NCI-H82 (cell line): ENCODE data around the gene CES3.

Source experiments
- DNase-seq: peaks from one replicate; lab custom pipeline; 2025; lab: John Stamatoyannopoulos, UW

CES3 gene, protein sequence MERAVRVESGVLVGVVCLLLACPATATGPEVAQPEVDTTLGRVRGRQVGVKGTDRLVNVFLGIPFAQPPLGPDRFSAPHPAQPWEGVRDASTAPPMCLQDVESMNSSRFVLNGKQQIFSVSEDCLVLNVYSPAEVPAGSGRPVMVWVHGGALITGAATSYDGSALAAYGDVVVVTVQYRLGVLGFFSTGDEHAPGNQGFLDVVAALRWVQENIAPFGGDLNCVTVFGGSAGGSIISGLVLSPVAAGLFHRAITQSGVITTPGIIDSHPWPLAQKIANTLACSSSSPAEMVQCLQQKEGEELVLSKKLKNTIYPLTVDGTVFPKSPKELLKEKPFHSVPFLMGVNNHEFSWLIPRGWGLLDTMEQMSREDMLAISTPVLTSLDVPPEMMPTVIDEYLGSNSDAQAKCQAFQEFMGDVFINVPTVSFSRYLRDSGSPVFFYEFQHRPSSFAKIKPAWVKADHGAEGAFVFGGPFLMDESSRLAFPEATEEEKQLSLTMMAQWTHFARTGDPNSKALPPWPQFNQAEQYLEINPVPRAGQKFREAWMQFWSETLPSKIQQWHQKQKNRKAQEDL

DNA sequence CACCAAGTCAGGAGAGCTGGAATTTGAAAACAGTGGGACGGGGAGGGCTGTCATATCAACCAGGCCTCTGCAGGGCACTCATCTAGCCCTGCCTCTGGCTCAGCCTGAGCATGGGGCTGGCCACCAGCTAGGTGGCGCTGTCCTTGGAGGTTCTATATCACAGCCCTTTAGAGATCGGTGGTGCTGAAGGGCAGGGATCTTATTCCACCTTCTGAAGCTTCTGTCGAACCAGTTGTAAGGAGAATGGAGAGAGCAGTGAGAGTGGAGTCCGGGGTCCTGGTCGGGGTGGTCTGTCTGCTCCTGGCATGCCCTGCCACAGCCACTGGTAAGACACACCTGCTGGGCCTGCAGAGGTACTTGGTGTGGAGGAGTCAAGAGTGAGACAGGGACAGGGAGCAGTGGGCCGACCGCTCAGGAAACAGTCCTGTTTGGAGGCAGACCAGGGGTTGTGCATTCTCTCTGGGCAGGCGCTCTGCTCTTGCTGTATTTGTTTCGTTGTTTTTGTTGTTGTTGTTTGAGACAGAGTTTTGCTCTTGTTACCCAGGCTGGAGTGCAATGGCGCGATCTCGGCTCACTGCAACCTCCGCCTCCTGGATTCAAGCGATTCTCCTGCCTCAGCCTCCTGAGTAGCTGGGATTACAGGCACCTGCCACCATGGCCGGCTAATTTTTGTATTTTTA, at the start of gene CES3:
CES3 (plus strand) TSS at position 202 of the 680 bp plus-strand sequence; CDS start at position 244, 42 bp downstream.
- DNase-seq, result peak; percentile 93

DNA sequence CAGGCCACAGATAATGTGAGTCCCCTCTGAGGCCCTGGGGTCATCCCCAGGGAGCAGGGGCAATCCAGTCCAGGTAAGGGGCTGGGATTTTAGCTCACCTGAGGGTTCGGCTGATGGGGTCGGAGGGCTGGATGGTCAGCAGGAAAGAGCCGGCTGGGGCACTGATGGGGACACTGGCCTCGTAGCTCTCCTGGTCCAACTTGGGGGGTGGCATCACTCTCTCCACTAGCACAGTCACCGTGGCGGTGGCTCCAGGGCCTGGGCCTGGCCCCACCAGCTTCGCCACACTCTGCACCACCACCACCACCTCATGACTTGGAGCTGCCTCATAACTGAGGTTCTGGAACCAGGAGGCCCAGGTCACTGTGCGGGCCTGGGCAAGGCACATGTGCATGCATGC, 49.3 kb upstream of the CES3 start:
- DNase-seq, result no peak

DNA sequence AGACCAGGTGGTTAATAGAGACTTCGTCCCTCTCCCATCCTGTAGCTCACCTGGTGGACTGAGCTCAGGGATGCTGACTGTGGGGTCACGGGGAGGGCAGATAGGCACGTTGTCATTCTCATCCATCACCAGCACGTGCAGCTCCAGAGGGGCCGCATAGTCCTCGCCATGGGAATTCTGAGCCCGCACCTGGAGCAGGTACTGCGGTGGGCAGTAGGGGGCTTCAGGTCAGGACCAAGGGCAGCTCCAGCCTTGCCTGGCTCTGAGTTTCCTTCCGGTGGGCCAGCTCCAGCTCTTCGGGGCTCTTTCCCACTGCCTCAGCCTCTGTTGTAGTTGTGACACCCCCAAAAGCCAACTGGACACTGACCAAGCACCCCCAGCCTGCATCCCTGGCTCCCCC, 48.0 kb upstream of the CES3 start:
- DNase-seq, result no peak

DNA sequence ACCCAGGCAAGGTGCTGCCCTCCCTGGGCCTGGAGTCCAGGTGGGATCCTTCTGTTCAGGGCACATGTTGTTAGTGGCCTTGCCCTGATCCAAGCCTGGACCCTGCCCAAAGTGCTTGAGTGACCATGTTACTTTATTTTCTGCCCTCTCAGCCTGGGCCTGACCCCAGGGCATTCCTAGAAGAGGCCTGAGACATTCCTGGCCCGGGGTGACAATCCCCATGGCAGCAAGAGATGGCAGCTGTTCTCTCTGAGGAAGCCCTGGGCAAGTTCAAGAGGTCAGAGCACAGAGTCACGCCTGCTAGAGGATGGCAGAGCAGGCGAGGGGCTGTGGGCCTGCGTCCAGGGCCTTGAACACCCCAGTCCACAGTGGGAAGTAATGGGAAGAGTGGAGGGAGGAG, 47.4 kb upstream of the CES3 start:
- DNase-seq, result no peak

DNA sequence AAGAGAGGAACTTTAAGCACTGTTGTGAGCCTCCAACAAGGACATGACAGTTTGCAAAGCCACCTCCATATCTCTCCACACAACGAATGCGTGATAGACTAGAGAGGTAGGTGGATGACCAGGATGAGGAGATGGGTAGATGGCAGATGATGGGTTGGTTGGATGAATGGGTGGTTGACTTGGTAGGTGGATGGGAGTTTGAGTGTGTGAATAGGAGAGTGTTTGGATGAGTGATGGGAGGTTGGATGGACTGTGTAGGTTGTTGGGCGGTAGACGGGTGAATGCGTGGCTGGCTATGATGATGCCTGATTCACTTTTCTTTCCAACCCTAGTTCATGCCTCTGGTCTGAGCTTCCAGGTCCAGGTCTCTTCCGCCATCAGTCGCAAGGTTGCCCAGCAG, 46.5 kb upstream of the CES3 start:
- no peak for DNase-seq

DNA sequence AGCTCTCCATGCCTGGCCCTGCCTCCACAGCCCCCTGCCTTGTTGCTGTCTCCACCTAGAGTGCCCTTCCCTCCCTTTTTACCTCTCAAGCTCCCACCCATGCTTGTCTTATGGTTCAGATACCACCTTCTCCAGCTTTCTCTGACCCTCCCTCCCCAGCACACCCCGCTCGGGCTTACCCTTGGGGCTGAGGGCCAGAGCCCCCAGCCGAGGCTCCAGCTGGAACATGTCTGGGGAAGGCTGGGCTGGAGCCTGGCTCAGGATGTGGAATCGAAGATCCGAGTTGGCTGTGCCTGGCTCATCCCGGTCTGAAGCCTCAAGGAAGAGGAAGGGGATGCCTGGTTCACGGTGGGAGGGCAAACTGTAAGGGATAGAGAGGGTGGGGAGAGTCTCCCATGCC, 46.0 kb upstream of the CES3 start:
- no peak for DNase-seq

DNA sequence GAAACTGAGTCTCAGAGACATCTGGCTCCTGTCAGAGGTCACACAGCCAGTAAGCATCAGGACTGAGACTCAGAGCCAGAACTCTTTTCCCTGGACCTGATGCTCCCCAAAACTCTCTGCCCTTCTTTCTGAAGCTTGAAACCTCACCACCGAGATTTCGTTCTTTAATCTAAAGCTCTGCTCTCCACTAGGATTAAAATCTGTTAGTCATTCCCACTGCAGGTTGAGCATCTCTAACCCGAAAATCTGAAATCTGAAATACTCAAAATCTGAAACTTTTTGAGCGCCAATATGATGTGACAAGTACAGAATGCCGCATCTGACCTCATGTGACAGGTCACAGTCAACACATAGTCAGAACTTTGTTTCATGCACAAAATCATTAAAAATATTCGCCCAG, 44.5 kb upstream of the CES3 start:
- no peak for DNase-seq

DNA sequence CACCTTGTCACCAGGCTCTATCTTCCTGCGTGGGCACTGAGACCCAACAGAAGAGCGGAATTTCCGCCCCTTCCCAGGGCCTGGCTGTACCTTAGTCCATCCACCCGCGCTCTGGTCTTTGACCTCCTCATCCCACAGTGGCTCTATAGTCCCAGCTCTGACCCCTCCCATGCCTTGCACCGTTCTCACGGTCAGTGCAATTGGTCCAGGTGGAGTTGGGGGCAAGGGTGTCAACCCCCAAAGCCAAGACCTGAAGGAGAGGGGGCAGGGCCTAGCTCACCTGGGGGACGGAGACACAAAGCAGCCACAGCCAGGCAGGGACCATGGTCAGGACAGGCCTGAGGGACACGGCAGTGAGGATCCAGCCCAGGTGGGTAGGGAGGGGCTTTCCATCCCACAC, 43.3 kb upstream of the CES3 start:
- no peak for DNase-seq

DNA sequence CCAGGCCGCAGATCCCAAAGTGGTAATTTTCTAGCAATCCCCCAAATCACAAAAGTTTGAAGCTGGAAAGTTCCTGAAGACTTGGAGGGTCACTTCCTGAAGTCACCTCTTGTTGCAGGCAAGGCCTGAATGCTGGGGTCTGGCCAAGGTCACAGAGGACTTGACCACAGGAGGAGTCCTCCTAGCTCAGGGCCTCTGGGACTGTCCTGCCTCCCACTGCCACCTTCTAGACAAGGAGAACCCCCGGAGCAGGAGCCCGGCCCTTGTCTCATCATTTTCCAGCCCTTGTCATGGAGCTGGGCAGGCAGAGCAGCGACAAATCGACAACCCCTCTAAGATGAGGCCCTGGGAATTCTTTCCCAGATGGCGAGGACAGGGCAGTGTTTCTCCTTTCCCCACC, 42.7 kb upstream of the CES3 start:
- DNase-seq, result no peak

DNA sequence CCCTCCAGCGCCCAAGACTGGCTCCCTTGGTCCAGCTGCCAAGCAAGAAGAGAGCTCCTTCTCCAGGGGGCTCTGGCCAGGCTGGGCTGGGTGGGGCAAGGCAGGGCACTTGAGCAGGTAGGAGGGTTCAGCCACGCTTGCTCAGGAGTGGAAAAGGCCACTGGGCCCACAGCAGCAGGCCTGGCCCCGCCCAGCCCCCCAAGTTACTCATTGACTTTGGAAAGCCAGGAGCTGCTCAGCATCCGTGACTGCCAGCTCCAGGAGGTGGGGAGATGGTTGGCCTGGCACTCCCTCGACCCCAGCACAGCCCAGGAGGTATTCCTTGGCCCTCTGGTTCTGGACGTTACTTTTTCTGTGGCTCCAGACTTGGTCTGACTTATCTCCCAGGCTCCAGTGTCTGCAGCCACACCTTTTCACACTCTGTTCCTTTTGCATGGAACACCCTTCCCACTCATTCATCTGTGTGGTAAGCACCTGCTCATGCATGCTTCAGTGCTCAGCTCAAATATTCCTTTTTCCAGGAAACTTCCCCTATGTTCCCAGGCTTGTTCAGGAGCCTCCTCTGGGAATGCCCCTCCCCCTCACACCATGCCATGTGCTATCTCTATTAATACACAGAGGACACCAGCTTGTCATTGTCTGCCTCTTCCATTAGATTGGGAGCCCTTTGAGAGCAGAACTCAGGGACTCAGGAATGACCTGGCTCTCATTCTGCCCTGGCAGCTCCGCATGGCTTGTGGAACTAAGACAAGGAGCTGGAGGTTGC, 42.1 kb upstream of the CES3 start, which contains the start of gene CDH16:
CDH16 (minus strand) TSS at position 83 of the 766 bp plus-strand sequence. CDS start 820 bp downstream, outside the sequence.
- DNase-seq, result peak; percentile 49

DNA sequence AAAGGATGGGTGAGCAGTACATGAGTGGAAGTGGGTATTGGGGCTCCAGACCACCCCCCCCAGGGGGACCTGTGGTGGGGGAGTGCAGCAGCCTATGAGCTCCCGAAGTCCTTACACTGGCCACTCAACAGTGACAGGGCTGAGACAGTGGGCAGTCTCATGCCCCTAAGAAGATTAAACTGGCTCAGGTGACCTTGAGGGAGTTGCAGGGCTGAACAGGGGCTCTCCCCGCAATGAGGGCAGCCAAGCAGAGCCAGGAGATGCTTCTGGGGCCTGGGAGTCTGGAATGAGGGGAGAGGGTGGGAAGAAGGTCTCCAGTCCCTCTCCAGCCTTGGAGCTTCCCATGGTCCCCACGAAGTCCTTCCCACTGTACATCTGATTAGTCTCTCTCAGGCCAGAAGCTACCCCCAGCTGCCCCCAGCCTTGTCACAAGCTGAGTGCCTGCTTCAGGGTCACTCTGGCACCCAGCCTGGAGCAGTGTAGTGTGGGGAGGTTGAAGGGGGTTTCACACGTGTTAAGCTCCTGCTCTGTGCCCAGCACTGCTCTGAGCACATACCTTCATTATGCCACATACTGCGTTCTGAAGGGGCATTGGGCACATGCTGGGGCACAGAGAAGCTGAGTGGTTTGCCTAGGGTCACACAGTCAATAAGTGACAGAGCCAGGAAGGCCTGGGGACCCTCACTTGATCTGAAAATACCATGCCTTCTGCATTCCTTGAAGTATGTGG, 41.3 kb upstream of the CES3 start:
- peak; percentile 49 for DNase-seq

DNA sequence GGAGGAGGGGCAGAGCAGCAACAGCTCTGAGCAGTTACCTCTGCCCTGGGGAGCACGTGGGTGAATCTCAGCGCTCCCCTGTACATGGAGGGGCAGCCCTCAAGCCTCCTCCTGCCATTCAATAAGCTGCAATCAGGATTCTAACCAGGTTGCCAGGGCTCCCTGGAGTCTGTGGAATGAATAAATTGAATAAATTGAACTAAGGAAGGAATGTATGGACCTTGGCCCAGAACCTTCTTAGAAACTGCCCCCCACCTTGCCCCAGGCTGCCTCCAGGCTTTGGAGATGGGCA, 40.8 kb upstream of the CES3 start:
- DNase-seq, result no peak

DNA sequence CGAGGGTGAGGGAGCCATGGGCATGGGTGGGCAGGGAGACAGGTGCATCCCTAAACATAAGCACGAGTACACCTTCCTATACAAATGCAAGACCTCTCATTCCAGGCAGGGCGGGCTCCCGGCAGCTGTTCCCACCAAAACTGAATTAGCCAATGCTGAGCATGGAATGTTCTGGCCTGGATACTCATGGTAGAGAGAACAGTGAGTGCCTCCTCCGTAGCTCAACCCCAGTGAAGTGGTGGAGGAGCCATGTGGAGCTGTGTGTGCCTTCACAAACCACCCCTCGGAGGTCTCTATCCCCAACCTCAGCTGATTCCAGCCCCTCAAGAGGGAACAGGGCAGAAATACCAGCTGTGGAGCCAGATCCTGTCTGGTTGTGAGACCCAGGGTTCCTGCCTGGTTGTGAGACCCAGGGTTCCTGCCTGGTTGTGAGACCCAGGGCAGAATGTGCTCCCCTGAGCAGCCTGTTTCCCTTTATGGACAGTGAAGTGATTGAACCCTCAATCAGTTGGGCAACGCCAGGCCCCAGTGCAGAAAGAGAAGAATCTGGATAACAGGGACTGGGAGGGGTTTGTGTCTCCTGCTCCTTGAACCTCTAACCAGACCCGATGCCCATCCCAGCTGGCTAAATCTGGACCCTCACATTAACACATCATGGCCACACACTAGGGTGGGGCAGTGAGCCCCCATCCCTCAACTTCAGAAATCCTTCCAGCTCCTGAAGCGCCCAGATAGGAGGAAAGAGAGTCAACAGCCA, 40.0 kb upstream of the CES3 start:
- DNase-seq, result no peak

DNA sequence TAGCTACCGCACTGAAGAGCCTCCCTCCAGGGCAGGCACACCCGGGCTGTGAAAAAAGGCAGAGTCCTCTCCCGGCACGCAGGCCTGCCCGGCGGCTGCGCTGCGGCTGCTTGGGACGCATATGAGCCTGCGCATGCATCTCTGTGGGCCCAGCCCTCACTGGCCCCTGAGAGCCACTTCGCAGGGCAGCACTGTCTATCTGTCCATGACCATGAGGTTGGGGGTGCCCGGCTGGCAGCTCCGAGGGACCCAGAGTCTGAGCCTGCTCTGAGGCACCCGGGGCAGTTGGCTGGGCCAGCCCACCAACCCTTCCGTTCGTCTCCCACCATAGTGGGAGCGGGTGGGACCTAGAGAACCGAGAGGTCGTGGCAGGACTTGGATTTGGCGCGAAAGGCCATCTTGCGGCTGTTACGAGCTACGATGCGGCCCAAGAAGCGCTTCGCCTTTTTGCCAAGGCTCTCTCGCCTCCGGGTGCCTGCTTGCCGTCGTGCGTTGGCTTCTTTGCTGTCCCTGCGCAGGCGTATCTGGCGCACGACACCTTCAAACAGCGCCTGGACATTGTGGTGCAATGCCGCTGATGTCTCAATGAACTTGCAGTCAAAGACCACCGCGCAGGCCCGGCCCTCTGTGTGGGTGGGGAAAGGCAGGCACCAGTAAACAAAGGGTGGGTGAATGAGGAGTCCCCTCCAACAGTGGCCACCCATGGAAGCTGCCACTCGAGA, 39.2 kb upstream of the CES3 start:
- no peak for DNase-seq

DNA sequence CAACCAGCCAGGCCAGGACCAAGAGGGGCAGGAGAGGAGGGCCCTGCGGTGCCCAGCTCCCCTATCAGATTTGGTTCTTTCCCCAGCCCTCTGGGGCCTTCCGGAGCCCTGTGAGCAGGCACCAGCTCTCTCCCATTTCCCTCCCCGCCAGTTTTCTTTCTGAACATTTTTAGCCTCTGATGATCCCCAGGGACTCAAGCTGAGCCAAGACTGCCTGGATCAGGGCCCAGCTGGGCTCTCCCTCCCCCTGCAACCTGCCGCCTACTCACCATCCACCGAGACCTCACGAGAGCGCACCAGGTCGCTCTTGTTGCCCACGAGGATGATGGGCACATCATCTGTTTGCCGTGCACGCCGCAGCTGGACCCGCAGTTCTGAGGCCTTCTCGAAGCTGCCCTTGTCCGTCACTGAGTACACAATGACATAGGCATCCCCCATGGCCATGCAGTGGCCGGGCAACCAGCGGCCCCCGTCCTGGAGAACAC, 37.8 kb upstream of the CES3 start:
- peak; percentile 87 for DNase-seq

DNA sequence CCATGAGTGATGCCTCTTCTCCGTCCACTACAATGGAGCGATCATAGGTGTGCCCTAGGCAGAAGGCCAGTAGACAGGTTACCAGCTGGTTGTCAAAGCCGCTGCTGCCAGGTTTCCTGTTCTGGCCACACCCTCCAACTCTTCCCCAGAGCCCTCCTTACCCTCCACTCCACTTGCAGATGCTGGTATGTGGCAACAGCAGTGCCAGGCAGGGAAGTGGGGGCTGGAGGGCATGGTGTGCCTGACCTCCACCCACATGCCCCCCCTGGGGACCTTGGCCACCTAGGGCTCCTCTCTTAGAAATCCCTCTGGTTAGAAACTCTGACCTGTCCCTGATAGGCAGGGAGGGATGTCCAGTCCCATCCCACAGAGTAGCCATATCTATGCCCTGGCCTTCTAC, 37.2 kb upstream of the CES3 start:
- DNase-seq, result no peak

DNA sequence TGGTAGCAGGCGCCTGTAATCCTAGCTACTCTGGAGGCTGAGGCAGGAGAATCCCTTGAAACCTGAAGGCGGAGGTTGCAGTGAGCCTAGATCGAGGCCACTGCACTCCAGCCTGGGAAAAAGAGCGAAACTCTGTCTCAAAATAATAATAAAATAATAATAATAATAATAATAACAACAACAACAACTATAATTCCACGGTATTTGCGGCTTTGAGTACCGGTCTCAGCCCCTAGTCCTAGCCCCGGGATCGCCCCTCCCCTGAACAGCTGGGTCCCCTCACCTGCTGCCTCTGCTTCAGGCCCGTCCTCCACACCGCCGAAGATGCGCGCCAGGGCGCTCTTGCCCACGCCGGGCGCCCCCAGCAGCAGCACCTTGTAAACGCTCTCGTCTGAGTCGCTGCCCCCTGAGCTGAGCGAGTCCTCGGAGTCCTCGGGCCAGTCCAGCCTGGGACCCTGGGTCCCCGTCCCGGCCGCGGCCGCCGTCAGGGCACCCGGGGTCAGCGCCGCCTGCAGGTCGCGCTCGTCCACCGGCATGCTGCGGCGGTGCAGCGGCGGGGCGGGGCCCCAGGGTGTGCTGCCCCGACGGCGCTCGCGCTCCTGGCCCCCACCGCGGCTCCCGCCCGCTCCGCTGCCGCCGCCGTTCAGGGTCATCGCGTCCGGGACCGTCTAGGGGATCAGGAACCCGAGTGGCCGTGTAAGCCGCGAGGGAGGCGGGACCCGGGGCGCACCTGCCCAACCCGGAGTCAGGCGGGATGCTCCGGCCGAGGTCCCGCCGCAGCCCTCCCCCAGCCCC, 36.3 kb upstream of the CES3 start:
- DNase-seq, result peak; percentile 63

DNA sequence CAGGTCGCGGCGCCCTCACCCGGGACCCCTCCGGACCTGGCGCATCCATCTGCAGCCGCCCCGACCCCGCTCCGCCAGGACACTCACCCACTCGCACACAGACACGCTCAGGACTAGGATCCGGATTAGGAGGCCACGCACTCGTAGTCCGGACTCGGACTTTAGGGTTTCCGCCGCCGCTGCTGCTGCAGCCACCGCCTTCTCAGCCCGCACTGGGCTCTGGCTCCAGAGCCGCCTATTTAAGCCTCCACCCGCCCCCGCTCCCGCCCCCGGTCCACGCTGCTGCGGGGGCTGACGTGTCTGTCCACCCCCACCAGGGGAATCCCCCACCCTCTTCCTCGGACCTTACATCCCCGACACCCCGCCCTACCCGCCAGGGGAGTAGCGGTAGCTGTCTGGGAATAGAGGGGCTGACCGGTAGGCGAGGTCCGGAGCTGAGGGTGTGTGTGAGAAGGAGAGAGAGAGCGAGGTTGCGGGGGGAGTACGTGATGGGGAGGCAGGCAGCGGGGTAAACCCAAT, 35.7 kb upstream of the CES3 start, which contains the start of gene RRAD:
RRAD (minus strand) TSS at position 214 of the 519 bp plus-strand sequence. CDS start 356 bp downstream, outside the sequence.
- no peak for DNase-seq
